ENCODE data around the gene KAZN. TPM values are rescaled to one million over a fixed set of nuclear protein-coding genes. Genes with fewer than 3 reads are reported as not detected.

The KAZN gene
- total RNA-seq, 1 donor from 2014 or later, result 3.7 TPM

- intact Hi-C loops (cut with DNase I), result no loop called here
- DNase-seq, result no peak
- ATAC-seq (ENCODE audit: poor library complexity), result no peak
Measured at GRCh38 chr1:14844356-14844755, 245.9 kb downstream of the KAZN start.

DNA sequence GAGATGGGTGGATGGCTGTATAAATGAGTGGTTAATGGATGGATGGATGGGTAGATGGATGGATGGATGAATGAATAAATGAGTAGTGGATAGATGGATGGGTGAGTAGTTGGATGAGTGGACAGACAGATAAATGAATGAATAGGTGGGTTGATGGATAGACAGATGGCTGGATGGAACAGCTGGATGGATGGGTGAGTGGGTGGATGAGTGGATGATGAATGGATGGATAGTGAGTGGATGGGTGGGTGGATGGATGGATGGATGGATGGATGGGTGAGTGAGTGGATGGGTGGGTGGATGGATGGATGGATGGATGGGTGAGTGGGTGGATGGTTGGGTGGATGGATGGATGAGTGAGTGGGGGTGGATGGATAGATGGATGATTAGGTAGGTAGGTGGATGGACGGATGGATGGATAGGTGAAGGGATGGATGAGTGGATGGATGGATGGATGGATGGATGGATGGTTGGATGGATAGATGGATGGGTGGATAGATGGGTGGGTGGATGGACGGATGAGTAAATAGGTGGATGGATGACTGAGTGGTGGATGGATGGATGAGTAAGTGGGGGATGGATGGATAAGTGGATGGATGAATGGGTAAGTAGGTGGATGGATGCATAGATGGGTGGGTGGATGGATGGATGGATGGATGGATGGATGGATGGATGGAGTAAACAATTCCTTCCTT is 246.6 kb downstream of the KAZN start:
- DNase-seq, result no peak
- no peak for ATAC-seq (ENCODE audit: poor library complexity)
- intact Hi-C loops (cut with DNase I), result no loop called here

GRCh38 chr1:14845851-14846250 is 247.4 kb downstream of the KAZN start:
- DNase-seq, result no peak
- intact Hi-C loops (cut with DNase I), result no loop called here
- ATAC-seq (ENCODE audit: poor library complexity), result no peak

GRCh38 chr1:14846688-14847087 is 248.2 kb downstream of the KAZN start:
- intact Hi-C loops (cut with DNase I), result no loop called here
- no peak for DNase-seq
- ATAC-seq (ENCODE audit: poor library complexity), result no peak

DNA sequence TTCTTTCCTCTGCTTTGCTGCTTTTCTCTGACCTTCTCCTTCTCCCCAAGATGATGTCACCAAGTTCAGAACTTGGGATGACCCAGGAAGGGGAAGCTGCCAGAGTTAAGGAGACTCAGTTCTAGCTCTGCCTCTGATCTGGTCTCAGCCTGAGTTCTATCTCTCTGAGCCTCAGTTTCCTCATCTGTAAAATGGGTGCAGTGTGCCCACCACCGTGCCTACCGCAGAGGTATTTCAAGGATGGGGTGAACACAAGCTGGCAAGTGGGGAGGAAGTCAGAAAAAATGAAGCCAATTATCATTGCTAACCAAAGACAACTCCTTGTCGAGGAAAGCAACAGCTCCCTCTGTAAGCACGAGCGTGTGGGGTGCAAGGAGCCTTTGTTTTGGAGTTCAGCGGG is 249.7 kb downstream of the KAZN start:
- intact Hi-C loops (cut with DNase I), result no loop called here
- ATAC-seq (ENCODE audit: poor library complexity) (no peak), DNase-seq (no peak)

DNA sequence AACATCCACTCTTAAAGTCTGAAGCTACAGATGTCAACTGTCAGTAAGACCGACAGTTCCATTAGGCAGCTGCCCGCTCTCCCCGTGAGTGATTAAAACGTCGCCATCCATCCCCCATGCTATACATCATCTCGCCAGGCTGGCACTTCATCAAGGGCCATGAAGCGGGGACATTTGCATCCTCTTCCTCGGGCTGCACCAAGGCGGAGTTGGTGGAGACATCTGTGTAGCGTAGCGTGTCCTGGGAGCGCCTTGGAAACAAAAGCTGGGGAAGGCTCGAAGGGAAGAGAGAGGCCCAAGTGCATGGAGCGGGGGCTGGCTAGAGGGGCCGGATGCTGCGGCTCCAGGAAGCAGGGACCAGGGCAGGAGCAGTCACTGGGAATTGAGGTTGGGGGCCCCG is 250.1 kb downstream of the KAZN start:
- intact Hi-C loops (cut with DNase I), result no loop called here
- ATAC-seq (ENCODE audit: poor library complexity) (no peak), DNase-seq (no peak)

- ATAC-seq (ENCODE audit: poor library complexity) (no peak), DNase-seq (no peak)
- intact Hi-C loops (cut with DNase I), result no loop called here
Measured at GRCh38 chr1:14849038-14849437, 250.6 kb downstream of the KAZN start.

DNA sequence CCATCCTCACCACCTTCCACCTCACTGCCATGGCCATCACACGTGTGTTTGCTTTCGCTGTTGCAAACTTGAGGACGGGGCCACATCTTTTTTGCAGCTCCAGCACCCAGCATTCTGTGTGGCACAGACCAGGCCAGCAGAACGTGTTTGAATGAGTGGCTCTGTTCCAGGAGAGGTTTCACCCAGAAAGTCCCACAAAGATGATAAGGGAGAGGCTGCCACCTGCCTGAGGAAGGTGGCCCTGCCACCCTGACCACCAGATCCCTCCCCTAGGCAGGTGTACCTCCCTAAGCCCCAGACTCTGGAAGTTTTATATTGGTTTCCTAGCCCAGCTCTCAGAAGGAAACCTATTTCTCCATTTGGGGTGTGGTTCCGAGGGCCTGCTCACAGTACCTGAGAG is 252.1 kb downstream of the KAZN start:
- no peak for DNase-seq
- ATAC-seq (ENCODE audit: poor library complexity), result no peak
- intact Hi-C loops (cut with DNase I), result no loop called here

DNA sequence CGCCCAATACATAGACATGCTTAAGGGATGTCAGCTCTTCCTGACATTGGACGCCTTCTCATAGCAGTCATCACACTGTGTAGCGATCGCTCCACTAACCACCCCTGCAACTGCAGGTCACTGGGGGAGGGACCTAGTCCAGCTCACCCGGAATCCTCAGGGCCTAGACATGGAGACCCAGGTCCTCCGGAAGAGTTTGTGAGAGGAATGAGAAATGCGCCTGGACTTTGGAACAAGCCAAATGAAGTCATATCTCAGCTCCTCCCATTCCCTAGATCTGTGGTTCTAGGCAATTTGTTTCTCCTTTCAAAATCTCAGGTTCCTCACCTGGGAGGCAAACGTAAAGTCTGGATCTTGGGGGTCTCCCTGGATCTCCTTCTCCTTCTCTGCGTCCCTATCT is 253.3 kb downstream of the KAZN start:
- intact Hi-C loops (cut with DNase I), result no loop called here
- ATAC-seq (ENCODE audit: poor library complexity), result no peak
- DNase-seq, result no peak

- DNase-seq, result no peak
- no peak for ATAC-seq (ENCODE audit: poor library complexity)
- intact Hi-C loops (cut with DNase I), result no loop called here
Measured at GRCh38 chr1:14852291-14852690, 253.8 kb downstream of the KAZN start.

DNA sequence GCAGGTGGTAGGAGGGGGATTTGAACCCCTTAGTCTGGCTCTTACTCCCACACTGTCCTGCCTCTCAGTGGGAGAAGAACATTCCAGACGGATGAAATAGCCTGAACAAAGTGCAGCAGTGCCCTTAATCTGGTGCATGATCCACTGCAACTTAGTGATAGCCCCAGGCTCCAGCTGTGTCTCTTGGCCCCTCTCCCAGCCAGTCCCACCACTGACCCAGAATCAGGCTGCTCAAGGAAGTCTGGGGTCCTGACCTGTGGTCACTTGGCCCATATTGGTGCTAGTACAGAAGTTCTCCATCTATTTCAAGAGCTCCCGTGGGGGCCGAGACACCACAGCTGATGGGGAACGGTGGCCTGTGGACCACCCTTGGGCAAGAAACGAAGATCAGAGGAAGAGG is 255.0 kb downstream of the KAZN start:
- intact Hi-C loops (cut with DNase I), result no loop called here
- ATAC-seq (ENCODE audit: poor library complexity) (no peak), DNase-seq (no peak)

- DNase-seq (no peak), ATAC-seq (ENCODE audit: poor library complexity) (no peak)
- intact Hi-C loops (cut with DNase I), result no loop called here
Measured at GRCh38 chr1:14855268-14855667, 256.8 kb downstream of the KAZN start.

DNA sequence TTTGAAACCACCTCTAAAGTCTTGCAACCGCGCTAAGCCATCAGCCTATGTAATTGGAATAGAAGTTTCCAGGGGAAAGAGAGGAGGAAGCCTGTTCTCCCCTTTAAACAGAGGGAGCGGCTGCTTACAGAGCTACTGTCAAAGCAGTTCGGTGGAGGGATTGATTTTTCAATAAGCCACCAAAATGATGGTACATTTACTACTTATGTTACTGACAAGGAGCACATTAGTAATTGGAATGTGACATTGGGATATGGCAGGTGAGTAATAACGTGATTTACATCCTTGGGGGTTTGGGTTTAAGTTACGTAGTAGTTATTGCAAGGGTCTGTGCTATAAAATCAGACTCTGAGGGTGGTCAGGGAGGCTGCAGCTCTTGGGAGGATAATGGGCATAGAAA is 257.3 kb downstream of the KAZN start:
- DNase-seq (no peak), ATAC-seq (ENCODE audit: poor library complexity) (no peak)
- intact Hi-C loops (cut with DNase I), result no loop called here

GRCh38 chr1:14857436-14858195 is 259.1 kb downstream of the KAZN start:
- no peak for ATAC-seq (ENCODE audit: poor library complexity)
- intact Hi-C loops (cut with DNase I), result no loop called here
- DNase-seq, result no peak

DNA sequence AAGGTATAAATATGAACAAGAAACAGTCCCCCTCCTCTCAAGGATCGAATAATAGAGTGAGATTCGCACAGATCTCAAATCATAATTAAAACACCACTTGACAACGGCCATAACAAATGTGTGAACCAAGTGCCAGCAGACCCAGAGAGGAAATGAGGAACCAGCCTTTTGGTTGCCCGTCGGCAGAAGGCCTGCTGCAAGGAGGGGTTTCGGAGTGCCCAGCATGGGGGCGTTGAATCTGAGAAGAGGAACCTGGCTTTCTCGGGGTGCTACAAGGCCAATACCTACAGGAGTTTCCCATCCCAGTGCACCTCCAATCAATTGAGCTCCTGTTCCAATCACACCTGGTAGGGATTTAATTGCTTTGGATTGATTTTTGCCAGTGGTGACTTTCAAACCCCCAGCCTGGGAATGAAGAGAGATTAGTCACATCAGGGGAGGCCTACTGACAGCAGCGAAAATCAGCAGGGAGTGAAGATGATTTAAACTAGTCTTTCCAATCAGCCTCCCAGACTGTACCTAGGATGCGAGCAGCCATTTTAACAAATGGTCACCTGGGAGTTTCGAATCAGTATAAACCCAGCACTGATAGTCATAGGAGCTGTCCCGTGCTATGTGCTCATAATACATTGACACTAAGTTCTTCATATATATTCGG is 263.8 kb downstream of the KAZN start:
- ATAC-seq (ENCODE audit: poor library complexity) (no peak), DNase-seq (no peak)
- intact Hi-C loops (cut with DNase I), result no loop called here

- intact Hi-C loops (cut with DNase I), result no loop called here
- no peak for DNase-seq
- no peak for ATAC-seq (ENCODE audit: poor library complexity)
Measured at GRCh38 chr1:14865106-14865505, 266.6 kb downstream of the KAZN start.

GRCh38 chr1:14866911-14867612 is 268.6 kb downstream of the KAZN start:
- ATAC-seq (ENCODE audit: poor library complexity) (no peak), DNase-seq (no peak)
- intact Hi-C loops (cut with DNase I), result no loop called here

GRCh38 chr1:14869187-14869586 is 270.7 kb downstream of the KAZN start:
- DNase-seq (no peak), ATAC-seq (ENCODE audit: poor library complexity) (no peak)
- intact Hi-C loops (cut with DNase I), result no loop called here

DNA sequence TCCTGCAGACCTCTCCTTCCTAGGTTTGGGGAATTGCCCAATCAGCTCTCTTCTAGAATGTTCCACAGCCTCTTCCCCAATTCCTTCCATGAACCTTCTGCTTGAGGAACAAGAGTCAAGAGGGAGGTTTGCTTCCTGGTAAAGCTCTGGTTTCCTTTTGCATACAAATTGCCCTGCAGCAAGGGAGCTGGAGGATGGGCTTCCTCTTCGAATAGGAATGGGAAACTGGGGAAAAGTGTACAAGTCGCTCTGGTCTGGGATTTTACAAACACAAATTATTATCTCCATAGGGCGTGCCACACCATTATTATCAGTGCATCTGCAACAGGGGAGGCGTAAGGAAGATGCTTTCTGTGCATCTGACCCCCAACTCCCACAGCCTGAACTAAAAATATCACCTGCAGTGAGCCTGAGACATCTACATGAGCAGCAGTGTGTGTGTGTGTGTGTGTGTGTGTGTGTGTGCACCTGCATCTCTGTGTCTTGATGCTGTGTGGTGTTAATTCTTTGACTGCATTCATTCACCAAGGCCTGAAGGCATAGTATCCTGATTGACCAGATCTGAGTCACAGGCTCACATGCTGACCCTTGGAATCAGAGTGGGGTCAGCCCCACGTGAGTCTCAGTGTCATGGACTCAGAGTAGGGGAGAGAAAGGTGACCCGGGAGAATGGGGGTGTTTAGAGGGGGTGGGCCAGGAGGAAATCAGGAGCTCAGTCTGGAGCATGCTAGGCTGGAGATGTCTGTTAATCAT is 272.9 kb downstream of the KAZN start:
- DNase-seq, result no peak
- ATAC-seq (ENCODE audit: poor library complexity), result no peak
- intact Hi-C loops (cut with DNase I), result no loop called here
